IMR-90 (cell line): Measurements from ENCODE around the gene ZNRD2. TPM values are rescaled to one million over a fixed set of nuclear protein-coding genes. Genes with fewer than 3 reads are reported as not detected.
A peak's percentile ranks its signal among the peaks of the same experiment; 100 is the strongest.

Source experiments
- ATAC-seq: fragments of 200-7000 bp; cut with Tn5 transposase; 2 replicates; pipeline ENCODE4 v1.9.1; 2020; ENCODE audit warnings: low read depth, mild to moderate bottlenecking, moderate library complexity
- BruUV-seq: library from RNA; stranded (reverse); fragments of 400-500 nt; replicated peaks from 2 replicates; lab custom pipeline; 2021; lab: Mats Ljungman, UMichigan
- CTCF ChIA-PET: fragments of 300-600 bp; formaldehyde crosslinking; extraction: SDS; loops from one replicate; lab custom pipeline; 2021; ENCODE audit warnings: antibody characterized with exemption; lab: Yijun Ruan, JAX
- POLR2A ChIA-PET: fragments of 300-600 bp; sonication (Branson Sonifier 250); formaldehyde crosslinking; loops from one replicate; lab custom pipeline; 2022; ENCODE audit warnings: antibody characterized with exemption; ENCODE audit not compliant: unreplicated experiment; lab: Charles Lee
- DNase-seq: peaks from one replicate; pipeline ENCODE4 v3.0.0; 2013
- H2AFZ ChIP-seq: replicated peaks from 2 replicates; pipeline ENCODE3; 2013; ENCODE audit warnings: low read length, mild to moderate bottlenecking; ENCODE audit not compliant: poor library complexity
- H2AK5ac ChIP-seq: 2 replicates; pipeline ENCODE4 v1.6.1; 2013; ENCODE audit warnings: low read depth, low read length, inconsistent platforms
- H2AK9ac ChIP-seq: replicated peaks from 2 replicates; pipeline ENCODE3; 2013; ENCODE audit warnings: mild to moderate bottlenecking, low read depth, low read length, moderate library complexity; ENCODE audit not compliant: poor library complexity
- H2BK120ac ChIP-seq: 2 replicates; pipeline ENCODE4 v1.6.1; 2013; ENCODE audit warnings: low read depth, low read length, inconsistent platforms
- H2BK15ac ChIP-seq: 3 replicates; pipeline ENCODE4 v1.6.1; 2013; ENCODE audit warnings: low read depth, low read length, inconsistent platforms
- H2BK20ac ChIP-seq: 2 replicates; pipeline ENCODE4 v1.6.1; 2013; ENCODE audit warnings: low read depth, mild to moderate bottlenecking, inconsistent platforms, low read length, moderate library complexity
- H2BK5ac ChIP-seq: 2 replicates; pipeline ENCODE4 v1.6.1; 2013; ENCODE audit warnings: mild to moderate bottlenecking, low read depth, low read length, inconsistent platforms; ENCODE audit not compliant: poor library complexity, severe bottlenecking
- H3K14ac ChIP-seq: replicated peaks from 2 replicates; pipeline ENCODE4 v1.6.1; 2013; ENCODE audit warnings: low read depth, low read length, inconsistent platforms
- H3K18ac ChIP-seq: 2 replicates; pipeline ENCODE4 v1.6.1; 2013; ENCODE audit warnings: low read depth, low read length, control low read depth
- H3K23ac ChIP-seq: 2 replicates; pipeline ENCODE4 v1.6.1; 2013; ENCODE audit warnings: low read depth, low read length, inconsistent platforms
- H3K27ac ChIP-seq: 2 replicates; pipeline ENCODE4 v1.5.1; 2013; ENCODE audit warnings: mild to moderate bottlenecking, control low read depth, low read length; ENCODE audit not compliant: insufficient read depth
- H3K27me3 ChIP-seq: 2 replicates; pipeline ENCODE4 v1.6.1; 2013; ENCODE audit warnings: low read length; ENCODE audit not compliant: control insufficient read depth, insufficient read depth
- H3K36me3 ChIP-seq: 2 replicates; pipeline ENCODE4 v1.6.1; 2013; ENCODE audit warnings: low read length, mixed read lengths; ENCODE audit not compliant: control insufficient read depth, insufficient read depth
- H3K4ac ChIP-seq: 2 replicates; pipeline ENCODE4 v1.6.1; 2013; ENCODE audit warnings: low read depth, low read length, inconsistent platforms
- H3K4me1 ChIP-seq: 2 replicates; pipeline ENCODE4 v1.6.1; 2013; ENCODE audit warnings: low read length, mixed read lengths; ENCODE audit not compliant: control insufficient read depth, insufficient read depth
- H3K4me2 ChIP-seq: 2 replicates; pipeline ENCODE4 v1.6.1; 2013; ENCODE audit warnings: low read depth, mild to moderate bottlenecking, control low read depth, low read length, moderate library complexity
- H3K4me3 ChIP-seq: 2 replicates; pipeline ENCODE4 v1.5.1; 2013; ENCODE audit warnings: low read depth, mild to moderate bottlenecking, control low read depth, low read length, moderate library complexity; ENCODE audit not compliant: insufficient read depth
- H3K56ac ChIP-seq: 2 replicates; pipeline ENCODE4 v1.6.1; 2013; ENCODE audit warnings: low read length, inconsistent platforms; ENCODE audit not compliant: insufficient read depth; ENCODE audit errors: extremely low read depth
- H3K79me1 ChIP-seq, 2 experiments: 2 replicates each; pipeline ENCODE4 v1.6.1; 2013; ENCODE audit warnings: low read length in 2 of 2, inconsistent platforms in 1 of 2, low read depth in 1 of 2
- H3K9ac ChIP-seq: 2 replicates; pipeline ENCODE4 v1.6.1; 2013; ENCODE audit warnings: low read depth, low read length, control low read depth
- H3K9me1 ChIP-seq: 2 replicates; pipeline ENCODE4 v1.6.1; 2013; ENCODE audit warnings: low read length, inconsistent platforms; ENCODE audit not compliant: insufficient read depth
- H3K9me3 ChIP-seq: 2 replicates; pipeline ENCODE4 v1.6.1; 2013; ENCODE audit warnings: low read length; ENCODE audit not compliant: control insufficient read depth, insufficient read depth
- H4K20me1 ChIP-seq: 2 replicates; pipeline ENCODE4 v1.6.1; 2013; ENCODE audit warnings: low read length, inconsistent platforms; ENCODE audit not compliant: insufficient read depth
- H4K5ac ChIP-seq: 2 replicates; pipeline ENCODE4 v1.6.1; 2013; ENCODE audit warnings: mild to moderate bottlenecking, low read depth, low read length, control low read depth
- H4K8ac ChIP-seq, 2 experiments: 2 replicates each; pipeline ENCODE4 v1.6.1; 2013; ENCODE audit warnings: low read depth in 2 of 2, low read length in 2 of 2, control low read depth in 1 of 2, inconsistent platforms in 1 of 2
- H4K91ac ChIP-seq: 2 replicates; pipeline ENCODE4 v1.6.1; 2013; ENCODE audit warnings: low read depth, low read length, inconsistent platforms; ENCODE audit not compliant: insufficient read depth
- BHLHE40 ChIP-seq: fragments of 150-350 bp; IDR thresholded peaks from 2 replicates; pipeline ENCODE4 v1.6.1; 2016; ENCODE audit warnings: mild to moderate bottlenecking, low read depth, low read length
- CEBPB ChIP-seq: IDR thresholded peaks from 2 replicates; pipeline ENCODE4 v1.6.1; 2012; ENCODE audit warnings: low read depth, low read length, improper control_type of control experiment
- CHD1 ChIP-seq: IDR thresholded peaks from 2 replicates; pipeline ENCODE4 v1.6.1; 2012; ENCODE audit warnings: low read depth, low read length, improper control_type of control experiment
- CTCF ChIP-seq: conservative IDR thresholded peaks from 2 replicates; pipeline ENCODE4 v1.5.1; 2012; ENCODE audit warnings: mild to moderate bottlenecking, low read depth, low read length, improper control_type of control experiment
- ELK1 ChIP-seq: fragments of 150-350 bp; IDR thresholded peaks from 2 replicates; pipeline ENCODE4 v1.6.1; 2016; ENCODE audit warnings: low read depth, mild to moderate bottlenecking, low read length, moderate library complexity, borderline replicate concordance
- MAFK ChIP-seq: IDR thresholded peaks from 2 replicates; pipeline ENCODE4 v1.6.1; 2012; ENCODE audit warnings: low read depth, low read length, improper control_type of control experiment
- MXI1 ChIP-seq: IDR thresholded peaks from 2 replicates; pipeline ENCODE4 v1.6.1; 2012; ENCODE audit warnings: low read depth, mild to moderate bottlenecking, low read length, moderate library complexity, borderline replicate concordance
- NFE2L2 ChIP-seq: fragments of 150-350 bp; IDR thresholded peaks from 2 replicates; pipeline ENCODE4 v1.6.1; 2016; ENCODE audit warnings: low read depth, mild to moderate bottlenecking, low read length
- RAD21 ChIP-seq: IDR thresholded peaks from 2 replicates; pipeline ENCODE4 v1.6.1; 2012; ENCODE audit warnings: low read length, improper control_type of control experiment
- RCOR1 ChIP-seq: IDR thresholded peaks from 2 replicates; pipeline ENCODE4 v1.6.1; 2012; ENCODE audit warnings: mild to moderate bottlenecking, low read length, improper control_type of control experiment; ENCODE audit not compliant: insufficient replicate concordance
- SMC3 ChIP-seq: fragments of 150-350 bp; IDR thresholded peaks from 2 replicates; pipeline ENCODE4 v1.6.1; 2016; ENCODE audit warnings: low read depth, mild to moderate bottlenecking, antibody characterized with exemption, low read length, moderate library complexity
- USF2 ChIP-seq: fragments of 150-350 bp; IDR thresholded peaks from 2 replicates; pipeline ENCODE4 v1.6.1; 2017; ENCODE audit warnings: mild to moderate bottlenecking, antibody characterized with exemption, low read length, low read depth
- WGBS, 2 experiments: methylation state at CpG; one replicate each; pipeline versions ENCODE4 v1.1.5 to v1.1.7; 2013; ENCODE audit warnings: missing lambda C conversion rate in 2 of 2; ENCODE audit not compliant: insufficient read length in 1 of 2; ENCODE audit errors: extremely low coverage in 2 of 2; 5-methylcytosine and 5-hydroxymethylcytosine counted together
- dilution Hi-C: fragments of 300-500 bp; cut with HindIII; formaldehyde crosslinking; loops from one replicate; pipeline ENCODE4 v1.14.3; 2018; ENCODE audit warnings: low sequenced_read_pairs; ENCODE audit not compliant: unreplicated experiment
- in situ Hi-C: fragments of 300-500 bp; cut with MboI; formaldehyde crosslinking; loops from 3 replicates; pipeline ENCODE4 v1.14.3; 2019; ENCODE audit warnings: low sequenced_read_pairs, inconsistent platforms, mixed read lengths
- intact Hi-C: fragments of 100-400 bp; cut with micrococcal nuclease; formaldehyde crosslinking; loops from 2 replicates; pipeline ENCODE4 v1.10.0; 2022
- polyA plus RNA-seq, 3 experiments: library from polyadenylated mRNA; depleted of rRNA; stranded (reverse); fragments of >200 nt; gene quantifications; 2 replicates each; pipeline ENCODE4 v1.2.3, GENCODE V29; 2012; ENCODE audit warnings: low replicate concordance in 1 of 3
- total RNA-seq: library from RNA; depleted of rRNA; stranded (reverse); fragments of >200 nt; gene quantifications from 2 replicates; pipeline ENCODE4 v1.2.3, GENCODE V29; 2012

ZNRD2 gene
- total and polyA plus RNA-seq, 2 of the 4 experiments (the other 2 are of a cell fraction): 75.6 to 90.3 TPM

GRCh38 chr11:65554842-65555430 lies 15.3 kb upstream of the ZNRD2 start:
- no peak overlapping the region for H3K56ac ChIP-seq
- H4K5ac ChIP-seq: no peak overlapping the region
- intact Hi-C loops (no loop called here), in situ Hi-C loops (no loop called here), dilution Hi-C loops (no loop called here)
- H4K91ac ChIP-seq: no peak overlapping the region; the same call in 1 of the 2 replicates
- no peak overlapping the region for H3K27ac ChIP-seq
- H3K27me3 ChIP-seq: no peaks in the 10 kb centered on the region
- no peak overlapping the region for H3K9ac ChIP-seq
- H3K4me3 ChIP-seq: no peak overlapping the region
- no peak overlapping the region; a peak in 1 of 4 replicates for H4K8ac ChIP-seq
- peaks cover 11% of the 10 kb centered on the region for H3K9me1 ChIP-seq
- no peak overlapping the region for H2BK15ac ChIP-seq
- peaks cover 16 to 42% of the 10 kb centered on the region in 2 experiments for H3K79me1 ChIP-seq
- H3K23ac ChIP-seq: 0 out of 2 replicates have a peak overlapping the region, but pooled peaks have one; percentile 10
- H2AK5ac ChIP-seq: peak overlapping the region; percentile 83
- no peak overlapping the region for H2BK20ac ChIP-seq
- no peak overlapping the region for H3K18ac ChIP-seq
- H2AFZ ChIP-seq: no peak overlapping the region
- H3K4me2 ChIP-seq: no peak overlapping the region
- H2BK120ac ChIP-seq: no peak overlapping the region
- H2AK9ac ChIP-seq: no peak overlapping the region
- no peaks in the 10 kb centered on the region for H3K9me3 ChIP-seq
- WGBS, 2 experiments: 94% methylated on average over 4 of the region's 4 CpGs; no CpG with 5 or more reads in 1 of the 2 experiments
- H3K36me3 ChIP-seq: peaks cover 19% of the 10 kb centered on the region; the same call in 1 of the 2 replicates
- peaks cover 29% of the 10 kb centered on the region for H3K4me1 ChIP-seq
- TF ChIP-seq SMC3: no peak
- no peak for TF ChIP-seq RAD21
- TF ChIP-seq MXI1: no peak
- TF ChIP-seq CTCF: no peak
- TF ChIP-seq CHD1: no peak
- no peak for TF ChIP-seq ELK1
- TF ChIP-seq RCOR1: no peak
- no peak for TF ChIP-seq NFE2L2
- no peak for TF ChIP-seq MAFK
- TF ChIP-seq USF2: no peak
- no peak for TF ChIP-seq CEBPB
- TF ChIP-seq BHLHE40: no peak
- BruUV-seq: no TSS peak
- no peak overlapping the region for H3K4ac ChIP-seq
- H3K14ac ChIP-seq: no peak overlapping the region
- POLR2A ChIA-PET: no interaction called here
- H4K20me1 ChIP-seq: peaks cover 15% of the 10 kb centered on the region
- no peak for ATAC-seq
- CTCF ChIA-PET: interaction anchor here (0.6 kb wide), 1 partner anchor 14 kb away, joined by 3 read pairs; no protein-coding TSS in a partner anchor
- H2BK5ac ChIP-seq: no peak overlapping the region
- no peak for DNase-seq
